HG02763 (cell line): Measurements from ENCODE around the gene MKI67.
"Not testable (repeated sequence)": the region's sequence is repeated elsewhere in the genome, so short reads cannot be mapped to it uniquely, and the experiment has no call there.

ENCODE experiments used
- ATAC-seq: cut with Tn5 transposase; IDR thresholded peaks from one replicate; pipeline ENCODE4 v1.9.1; 2021; ENCODE audit warnings: mild to moderate bottlenecking, moderate library complexity; ENCODE audit not compliant: unreplicated experiment

MKI67 gene

DNA sequence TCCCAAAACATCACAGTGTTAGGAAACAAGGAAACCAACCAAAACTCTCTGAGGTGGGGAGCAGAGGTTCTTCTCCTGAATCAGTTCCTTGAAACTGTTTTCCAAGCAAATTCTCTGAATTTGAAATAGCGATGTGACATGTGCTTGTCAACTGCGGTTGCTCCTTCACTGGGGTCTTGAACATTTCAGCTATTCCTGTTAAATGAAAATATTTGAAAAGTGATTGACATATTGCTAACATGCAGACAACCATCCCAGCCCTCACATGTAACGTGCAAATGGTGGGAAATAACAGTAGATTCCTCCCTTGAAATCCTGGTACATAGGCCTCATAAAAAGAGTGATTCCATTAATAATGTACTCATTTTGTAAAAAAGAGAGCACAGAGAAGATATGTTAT is 15.9 kb downstream of the MKI67 start:
- no peak for ATAC-seq

DNA sequence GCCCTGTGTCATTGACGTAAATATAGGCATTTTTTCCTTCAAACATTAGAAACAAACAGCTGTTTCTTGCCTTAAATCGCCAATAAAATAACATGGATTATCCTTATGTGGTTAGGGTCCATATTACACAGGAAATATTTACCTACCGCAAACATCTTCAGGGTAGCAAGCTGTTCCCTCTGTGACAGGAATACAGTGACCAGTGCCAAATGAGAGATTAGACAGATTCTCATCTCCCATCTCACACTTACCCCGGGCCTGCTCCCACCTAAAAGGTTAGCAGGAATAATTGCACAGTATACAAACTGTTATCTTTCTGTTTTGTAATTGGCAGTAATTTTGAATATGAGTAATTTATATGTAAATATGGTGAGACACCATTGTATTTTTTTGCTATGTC is 16.5 kb downstream of the MKI67 start:
- no peak for ATAC-seq

DNA sequence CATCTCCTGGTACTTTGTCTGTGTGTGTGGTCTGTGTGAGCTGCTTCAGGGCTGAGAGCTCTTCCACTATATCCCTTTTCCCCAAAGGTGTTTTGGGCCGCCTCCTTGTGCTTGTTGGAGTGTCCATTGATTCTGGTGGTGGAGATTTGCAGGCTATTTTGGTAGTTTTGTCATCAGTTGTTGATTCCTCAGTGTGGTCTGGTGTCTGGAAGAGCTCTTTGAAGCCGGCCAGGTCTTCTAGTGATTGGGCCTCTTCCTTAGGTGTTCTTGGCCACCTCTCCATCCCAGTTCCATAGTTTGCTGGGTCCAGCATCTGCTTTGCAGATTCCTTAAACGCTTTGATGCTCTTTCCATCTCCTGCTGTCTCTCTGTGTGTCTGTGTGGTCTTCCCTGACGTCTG is 20.8 kb downstream of the MKI67 start:
- ATAC-seq, result no peak

DNA sequence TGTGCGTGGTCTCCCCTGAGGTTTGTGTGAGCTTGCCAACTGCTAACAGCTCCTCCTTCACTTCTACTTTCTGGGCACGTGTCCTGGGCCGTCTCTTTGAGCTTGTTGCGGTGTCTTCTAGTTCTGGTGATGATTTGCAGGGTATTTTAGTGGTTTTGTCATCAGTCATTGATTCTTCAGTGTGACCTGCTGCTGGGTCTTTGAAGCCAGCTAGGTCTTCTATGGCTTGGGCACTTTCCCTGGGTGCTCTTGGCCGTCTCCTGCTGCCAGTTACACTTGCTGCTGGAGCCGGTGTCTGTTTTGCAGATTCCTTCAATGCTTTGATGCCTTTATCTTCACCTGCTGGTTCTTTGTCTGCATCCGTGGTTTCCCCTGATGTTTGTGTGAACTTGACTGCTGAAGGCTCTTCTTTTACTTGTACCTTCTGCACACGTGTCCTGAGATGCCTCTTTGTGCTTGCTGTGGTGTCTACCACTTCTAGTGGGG is 23.0 kb downstream of the MKI67 start:
- no peak for ATAC-seq

DNA sequence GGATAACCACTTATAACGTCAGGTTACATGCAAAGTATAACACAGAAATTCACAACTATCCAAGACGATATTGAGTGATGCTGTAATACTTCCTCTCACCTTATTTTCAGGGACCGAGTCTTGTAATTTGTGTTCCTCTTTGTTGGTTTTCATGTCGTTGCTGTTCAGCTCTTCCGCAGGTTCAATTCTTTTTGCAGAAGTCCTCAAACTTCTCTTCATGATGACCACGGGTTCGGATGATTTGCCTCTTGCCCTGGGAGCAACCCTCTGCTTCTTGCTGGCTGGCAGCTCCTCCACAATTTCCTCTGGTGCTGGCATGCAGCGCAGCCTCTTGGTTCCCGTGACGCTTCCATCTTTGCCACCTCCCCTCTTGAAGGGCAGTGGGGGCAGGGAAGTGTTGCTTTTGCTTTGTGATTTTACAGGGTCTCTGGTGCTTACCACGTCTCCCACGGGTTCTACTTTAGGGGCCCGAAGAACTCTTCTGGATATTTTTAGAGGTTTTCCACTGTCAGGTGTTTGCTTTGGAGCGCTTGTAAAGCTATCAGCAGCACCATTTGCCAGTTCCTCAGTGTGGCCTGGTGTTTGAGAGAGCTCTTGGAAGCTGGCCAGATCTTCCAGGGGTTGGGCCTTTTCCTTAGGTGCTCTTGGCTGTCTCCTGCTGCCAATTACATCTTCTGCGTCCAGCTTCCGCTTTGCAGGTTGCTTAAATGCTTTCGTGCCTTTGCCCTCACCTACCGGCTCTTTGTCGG is 23.6 kb downstream of the MKI67 start:
- ATAC-seq, result no peak

DNA sequence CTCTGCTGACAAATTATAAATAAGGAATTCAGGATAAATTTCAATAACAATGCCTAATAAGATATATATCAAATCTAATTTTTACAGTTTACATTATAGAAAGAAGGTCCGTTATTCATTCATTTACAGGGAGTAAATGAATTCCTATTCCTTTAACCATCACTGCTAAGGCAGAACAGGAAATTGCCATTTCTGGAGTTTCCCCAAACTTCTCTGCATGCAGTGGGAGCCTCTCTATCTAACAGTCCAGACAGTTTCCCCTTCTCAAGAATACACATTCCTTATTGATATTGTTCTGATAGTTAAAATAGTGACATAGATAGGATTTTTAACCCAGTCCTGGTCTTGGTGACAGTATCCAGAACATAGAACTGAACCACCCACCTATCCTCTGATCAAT is 24.3 kb downstream of the MKI67 start:
- no peak for ATAC-seq

DNA sequence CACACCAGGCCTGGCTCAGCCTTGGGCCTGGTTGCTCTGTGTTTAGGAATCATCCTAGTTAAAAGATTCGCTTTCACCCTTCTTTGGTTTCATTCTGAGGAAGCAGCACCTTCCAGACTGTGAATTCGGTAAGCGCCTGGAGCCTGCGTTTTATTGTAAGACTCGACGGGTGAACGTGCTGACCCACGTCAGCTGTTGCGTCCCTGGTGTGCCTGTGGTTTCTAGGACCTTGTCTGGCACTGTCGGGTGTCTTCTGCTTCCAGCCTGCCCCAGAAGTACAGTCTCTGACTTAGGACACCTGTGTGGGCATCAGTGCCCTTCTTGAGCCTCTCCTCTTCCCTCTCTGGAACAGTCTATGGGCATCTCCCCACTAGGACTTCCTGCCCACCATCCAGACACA is 26.3 kb downstream of the MKI67 start:
- ATAC-seq, result no peak

DNA sequence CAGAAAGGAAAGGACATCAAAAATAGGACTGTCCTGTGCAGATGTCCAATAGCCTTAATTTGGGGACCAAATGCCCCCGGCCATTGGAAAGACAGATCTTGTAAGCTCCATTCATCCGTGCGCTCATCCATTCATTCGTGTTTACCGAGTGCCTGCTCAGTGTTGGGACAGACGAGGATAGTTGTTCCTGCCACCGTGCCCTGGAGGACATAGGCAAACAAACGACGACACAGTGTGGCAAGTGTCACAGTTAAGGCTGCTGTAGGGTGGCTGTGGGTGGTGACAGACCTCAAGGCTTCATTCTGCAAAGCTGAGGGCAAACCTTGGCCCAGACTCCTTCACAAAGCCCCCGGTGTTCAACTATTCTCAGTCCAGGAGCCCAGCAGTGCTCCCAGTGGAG is 27.6 kb downstream of the MKI67 start:
- no peak for ATAC-seq

DNA sequence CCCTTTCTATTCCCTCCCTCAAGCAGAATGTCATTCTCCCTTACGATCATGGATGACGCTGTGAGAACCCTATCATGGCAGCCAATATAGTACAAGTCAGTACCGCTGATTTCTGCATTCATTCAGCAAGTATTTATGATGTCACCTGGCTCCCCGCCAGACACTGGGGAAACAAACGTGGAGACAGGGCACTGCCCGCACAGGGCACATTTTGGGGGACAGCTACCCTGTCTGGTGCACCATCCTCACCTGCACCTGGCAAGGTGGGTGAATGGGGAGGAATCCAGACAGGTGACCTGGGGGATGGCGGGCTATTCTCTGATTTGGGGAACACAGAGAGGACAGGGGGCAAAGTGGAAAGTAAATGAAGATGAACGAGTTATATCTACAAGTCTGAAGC is 28.4 kb downstream of the MKI67 start:
- no peak for ATAC-seq

DNA sequence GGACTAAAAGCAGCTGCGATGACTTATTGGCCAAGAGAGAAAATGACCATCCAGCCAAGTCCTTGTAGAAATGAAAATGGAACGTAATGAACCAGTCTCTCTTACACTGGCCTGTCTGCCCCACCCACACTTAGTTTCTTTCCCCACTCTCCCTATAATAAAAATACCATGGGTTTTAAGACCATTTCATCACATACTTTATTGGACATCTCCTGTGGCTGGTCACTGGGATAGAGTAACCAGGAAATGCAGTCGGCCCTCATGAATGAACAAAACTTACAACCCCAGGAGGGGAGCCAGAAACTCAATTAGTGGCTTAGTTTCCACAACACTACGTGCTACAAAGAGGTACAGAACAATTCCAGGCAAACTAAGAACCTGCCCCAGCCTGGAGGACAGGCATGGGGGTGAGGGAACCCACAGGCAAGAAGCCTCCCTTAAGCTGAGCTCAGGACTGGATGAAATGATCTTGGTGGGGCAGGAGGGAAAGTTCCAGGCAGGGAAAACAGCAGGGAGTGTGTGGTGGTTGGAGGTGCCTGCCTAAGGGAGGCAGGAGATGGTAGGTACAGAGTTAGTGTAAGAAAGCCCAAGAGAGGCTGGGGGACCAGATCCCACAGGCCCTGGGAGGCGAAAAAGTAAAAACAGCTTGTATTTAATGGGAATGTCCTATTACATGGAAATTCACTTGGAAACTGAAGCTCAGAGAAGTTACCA is 29.6 kb downstream of the MKI67 start:
- no peak for ATAC-seq

DNA sequence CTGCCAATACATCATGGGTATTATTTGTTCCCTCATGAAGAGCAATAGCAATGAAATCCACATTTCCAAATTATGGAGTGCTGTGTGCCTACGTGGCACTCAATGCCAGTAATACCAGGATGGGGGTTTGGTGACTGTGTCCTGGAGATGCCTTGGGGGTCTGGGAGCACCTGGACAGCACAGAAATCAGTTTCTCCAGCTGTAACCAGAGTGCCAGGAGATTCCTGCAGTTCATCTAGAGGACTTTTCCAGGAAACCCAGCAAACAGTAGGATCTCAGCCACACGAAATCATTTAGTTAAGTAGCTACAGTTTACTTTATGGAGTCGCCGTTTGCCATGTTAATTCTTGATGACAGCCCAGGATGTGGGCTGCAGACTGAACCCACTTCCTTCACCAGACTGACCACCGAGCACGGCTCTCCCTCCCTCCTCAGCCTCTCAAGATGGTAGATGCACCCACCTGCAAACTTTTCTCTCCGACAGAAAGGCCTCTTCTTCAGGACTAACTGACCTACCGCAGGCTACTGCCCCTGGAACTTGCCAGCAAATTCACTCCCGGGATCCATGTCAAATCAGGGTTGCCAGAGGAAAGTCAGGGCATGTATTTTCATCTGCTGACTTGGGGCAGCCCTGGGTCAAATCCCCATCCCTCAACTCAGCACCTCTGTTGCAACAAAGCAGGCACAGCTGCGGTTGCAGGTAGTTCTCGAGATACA is 30.3 kb downstream of the MKI67 start:
- ATAC-seq, result no peak

DNA sequence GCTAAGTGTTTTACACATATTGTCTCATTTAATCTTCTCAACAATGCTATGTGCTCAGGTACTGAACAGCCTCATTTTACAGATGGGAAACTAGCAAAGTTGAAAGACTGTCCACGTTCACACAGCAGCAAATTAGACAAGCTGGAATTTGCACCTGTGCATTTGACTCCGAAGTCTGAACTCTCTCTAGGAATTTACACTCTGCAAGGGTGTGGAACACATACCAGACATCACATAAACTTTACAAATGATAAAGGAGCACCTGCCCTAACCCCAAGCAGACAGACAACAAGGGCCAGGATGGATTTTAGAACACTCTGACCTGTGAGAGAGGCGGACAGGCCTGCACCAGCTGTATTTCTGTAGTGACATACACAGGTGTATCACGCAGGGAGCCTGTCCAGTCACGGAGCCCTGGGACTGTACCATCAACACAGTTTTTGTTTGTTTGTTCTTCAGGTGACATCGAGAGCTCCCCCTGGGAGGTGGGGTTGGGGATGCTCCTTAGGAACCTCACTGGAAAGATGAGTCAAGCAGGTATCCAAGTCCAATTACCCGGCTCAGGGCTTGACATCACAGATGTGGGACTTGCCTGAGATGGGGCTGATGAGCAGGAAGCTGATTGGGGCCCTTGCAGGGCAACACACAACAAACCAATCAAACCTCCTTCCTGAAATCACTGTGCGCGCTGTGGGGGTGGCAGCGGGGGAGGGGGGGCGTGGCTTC is 31.0 kb downstream of the MKI67 start:
- ATAC-seq, result no peak

DNA sequence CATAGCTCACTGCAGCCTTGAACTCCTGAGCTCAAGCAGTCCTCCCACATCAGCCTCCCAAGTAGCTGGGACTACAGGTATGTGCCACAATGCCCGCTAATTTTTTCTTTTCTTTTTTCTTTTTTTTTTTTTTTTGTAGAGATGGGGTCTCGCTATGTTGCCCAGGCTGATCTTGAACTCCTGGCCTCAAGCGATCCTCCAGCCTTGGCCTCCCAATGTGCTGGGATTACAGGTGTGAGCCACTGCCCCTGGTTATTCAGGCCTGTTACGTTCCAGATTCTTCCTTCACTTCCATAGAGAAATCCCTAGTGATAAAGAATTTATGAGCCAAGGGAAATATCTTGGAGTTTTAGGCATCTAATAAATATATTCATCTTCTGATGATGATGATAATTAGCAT is 31.6 kb downstream of the MKI67 start:
- not testable (repeated sequence) for ATAC-seq

DNA sequence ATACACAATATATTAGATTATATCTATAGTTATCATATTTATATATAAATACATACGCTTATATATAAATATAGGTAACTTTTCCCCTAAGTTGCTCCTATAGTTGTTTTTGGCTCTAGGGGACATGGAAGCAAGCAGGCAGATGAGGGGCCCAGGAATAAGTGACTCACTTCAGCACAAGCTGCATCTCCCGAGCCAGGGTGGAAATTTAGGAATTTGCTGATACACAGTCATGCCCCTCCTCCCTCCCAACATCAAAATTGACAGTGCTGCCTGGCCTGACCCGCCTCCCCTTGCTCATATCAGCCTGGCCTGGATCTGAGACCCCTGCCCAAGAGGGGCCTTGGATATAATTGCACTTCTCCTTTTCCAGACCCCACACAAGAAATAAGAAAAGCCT is 33.8 kb downstream of the MKI67 start:
- no peak for ATAC-seq

DNA sequence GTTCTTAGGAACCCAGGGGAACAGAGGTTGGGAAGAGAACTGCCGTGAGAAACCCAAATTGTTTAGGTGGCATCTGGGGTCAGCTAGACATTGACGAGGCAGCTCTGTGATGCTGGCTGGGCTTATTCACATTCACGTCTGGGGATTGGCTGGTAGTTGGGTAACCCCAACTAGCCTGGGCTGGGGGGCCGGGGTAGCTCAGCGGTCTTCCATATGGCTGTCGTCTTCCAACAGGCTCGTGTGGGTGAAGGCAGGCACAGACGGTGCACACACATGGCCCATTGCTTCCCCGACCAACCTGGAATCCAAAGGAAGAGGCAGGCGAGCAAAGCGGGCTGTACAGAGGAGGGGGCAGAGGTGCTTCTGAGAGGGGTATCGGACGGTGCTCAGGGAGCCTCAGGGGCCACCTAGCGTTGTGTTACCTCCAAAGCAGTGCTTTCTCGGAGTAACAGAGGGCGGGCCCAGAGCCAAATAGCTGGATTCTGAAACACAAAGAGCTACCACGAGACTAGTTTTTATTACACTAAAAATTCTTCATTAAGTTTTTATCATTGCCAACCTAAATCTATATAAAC is 34.5 kb downstream of the MKI67 start:
- no peak for ATAC-seq

DNA sequence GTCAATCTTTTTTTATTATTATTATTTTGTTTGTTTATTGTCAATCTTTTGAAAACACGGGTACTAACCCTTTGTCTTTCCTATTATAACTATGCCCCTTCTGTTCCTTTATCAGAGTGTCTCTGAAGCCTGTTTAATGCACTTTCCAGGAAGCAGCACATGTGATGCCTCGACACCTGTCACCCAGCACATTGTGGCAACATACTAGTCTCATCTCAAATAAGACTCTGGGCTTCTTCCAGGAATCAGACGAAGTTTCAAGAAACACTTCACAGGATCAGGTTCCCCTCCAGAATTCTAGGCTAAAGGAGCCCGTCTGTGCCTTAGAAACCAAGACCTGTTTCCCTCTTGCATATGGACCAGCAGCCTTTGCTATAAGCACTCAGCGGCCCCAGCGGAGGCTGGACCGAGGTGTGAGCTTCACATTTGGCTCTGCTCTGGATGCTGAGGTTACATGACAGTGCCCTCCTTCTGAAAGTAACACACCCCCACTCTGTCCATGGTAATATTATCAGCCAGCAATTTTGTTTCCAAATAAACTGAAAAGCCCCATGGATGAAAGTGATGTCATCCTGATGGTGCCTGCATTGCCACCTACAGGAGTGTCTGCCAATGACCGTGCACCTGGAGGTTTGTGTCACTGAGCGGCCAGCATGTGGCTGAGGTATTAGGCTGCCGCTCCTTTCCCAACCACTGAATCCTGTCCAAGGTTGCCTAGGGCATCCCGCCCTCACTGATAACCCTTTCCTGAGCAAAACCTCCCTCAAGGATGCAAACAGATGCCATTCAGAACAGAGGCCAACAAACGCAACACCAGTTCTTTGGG is 38.1 kb downstream of the MKI67 start:
- no peak for ATAC-seq

DNA sequence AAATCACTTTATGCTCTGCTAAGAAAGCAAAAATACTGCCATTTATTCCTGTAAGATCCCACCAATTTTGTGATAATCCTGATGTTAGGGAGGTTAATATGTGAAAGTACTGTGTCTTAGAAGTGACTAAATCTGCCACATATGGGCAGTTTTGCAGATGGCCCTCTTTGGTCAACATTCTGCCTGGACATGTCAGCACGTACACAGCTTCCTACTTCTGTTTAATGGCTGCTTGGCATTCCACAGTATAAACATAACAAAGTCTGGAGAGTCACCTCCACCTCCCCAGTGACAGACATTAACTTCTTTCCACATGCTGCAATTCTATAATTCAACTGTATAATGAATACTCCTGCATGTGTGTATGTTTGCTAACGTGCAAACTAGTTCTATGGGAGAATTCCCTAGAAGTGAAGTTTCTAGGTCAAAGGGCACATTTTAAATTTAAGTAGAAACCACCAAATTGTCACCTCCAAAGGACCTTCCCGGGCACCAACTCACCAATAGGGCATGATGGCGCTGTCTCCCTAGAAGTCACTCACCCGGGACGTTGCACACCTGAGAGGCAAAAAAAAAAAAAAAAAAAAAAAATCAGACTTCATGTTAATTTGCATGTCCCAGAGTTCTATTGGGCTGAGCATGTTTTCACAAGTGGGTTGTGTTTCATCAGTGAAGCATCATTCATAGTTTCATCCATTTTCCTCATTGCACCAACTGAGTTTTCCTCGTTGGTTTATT is 38.9 kb downstream of the MKI67 start:
- ATAC-seq, result no peak

DNA sequence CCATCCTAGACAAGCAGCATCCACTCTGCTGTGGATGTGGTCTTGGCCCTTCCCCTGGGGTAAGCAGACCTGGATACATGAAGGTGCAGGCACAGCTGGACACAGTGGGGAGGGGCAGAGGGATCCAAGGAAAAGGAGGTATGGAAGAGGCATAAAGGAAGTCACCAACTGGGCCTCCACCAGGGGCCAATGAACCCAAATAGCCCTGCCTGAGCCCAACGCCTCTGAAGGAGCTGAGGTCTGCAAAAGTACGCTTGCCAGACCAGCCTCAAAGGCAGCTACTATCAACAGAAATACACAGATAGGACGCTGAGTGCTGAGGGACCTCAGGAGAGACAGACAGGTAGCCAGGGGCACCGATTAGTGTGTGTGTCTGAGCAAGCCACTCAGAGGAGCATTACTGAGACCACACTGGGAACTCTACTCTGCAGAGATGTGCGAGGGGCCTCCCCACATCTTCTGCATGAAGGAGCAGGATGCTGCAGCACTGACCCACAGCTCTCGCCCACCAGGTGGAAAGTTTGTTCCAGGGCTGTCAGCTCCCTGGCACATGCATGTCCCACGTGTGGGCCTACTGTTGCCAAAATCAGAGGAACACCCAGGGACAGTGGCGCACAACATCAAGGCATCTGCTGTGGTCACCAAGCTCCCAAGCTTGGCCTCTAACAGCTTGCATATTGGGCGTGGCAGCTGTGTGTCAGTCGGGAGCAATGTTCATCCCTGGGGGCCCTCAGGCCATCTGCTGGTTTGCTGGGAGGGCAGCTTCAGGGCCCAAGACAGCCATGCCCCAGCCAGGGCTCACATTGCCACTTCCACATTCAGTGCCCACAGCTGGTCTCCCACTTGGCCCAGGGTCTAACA is 40.0 kb downstream of the MKI67 start:
- no peak for ATAC-seq
